Pancreas (tissue), 10 donors: ENCODE measurements around the gene PDZD2. TPM values are rescaled to one million over a fixed set of nuclear protein-coding genes. Genes with fewer than 3 reads are reported as not detected.
A peak's percentile ranks its signal among the peaks of the same experiment; 100 is the strongest.
"Not testable (repeated sequence)": the region's sequence is repeated elsewhere in the genome, so short reads cannot be mapped to it uniquely, and the experiment has no call there.

Experiments
- ATAC-seq, 4 donors: fragments of 200-7000 bp; cut with Tn5 transposase; one replicate each; pipeline versions ENCODE4 v1.8.0 to v1.9.1; 2020; ENCODE audit warnings: mild to moderate bottlenecking in 4 of 4, moderate library complexity in 4 of 4
- DNase-seq, 6 donors: peaks; one replicate each; pipeline ENCODE4 v3.0.0-alpha.2; 2020
- FAIRE-seq: peaks from 2 replicates; lab custom pipeline; 2012; peaks lifted over from hg19 to GRCh38; lab: Jason Lieb, UNC
- H3K27ac ChIP-seq, 4 donors: fragments of 200-600 bp; sonication (generic); 1 replicate in 3 of 4; 2 replicates in 1 of 4; pipeline versions ENCODE4 v1.5.0 to v1.8.0; 2020
- H3K27me3 ChIP-seq, 4 donors: fragments of 200-600 bp; one replicate each; pipeline ENCODE4 v1.8.0; 2021
- H3K36me3 ChIP-seq, 3 donors: fragments of 200-600 bp; sonication (generic) in 1 of 3; one replicate each; pipeline versions ENCODE4 v1.5.0 to v1.8.0; 2020 to 2021
- H3K4me1 ChIP-seq, 3 donors: fragments of 200-600 bp; one replicate each; pipeline ENCODE4 v1.8.0; 2021
- H3K4me3 ChIP-seq, 4 donors: fragments of 200-600 bp; sonication (generic) in 2 of 4; one replicate each; pipeline versions ENCODE4 v1.5.0 to v1.8.0; 2020 to 2021
- H3K9me3 ChIP-seq, 4 donors: fragments of 200-600 bp; one replicate each; pipeline ENCODE4 v1.8.0; 2021
- CTCF ChIP-seq, 4 donors: fragments of 200-600 bp; sonication (generic) in 3 of 4; IDR thresholded peaks; one replicate each; pipeline versions ENCODE4 v1.5.0 to v1.8.0; 2021; ENCODE audit warnings: antibody characterized with exemption in 4 of 4
- WGBS, 2 donors: extraction: QIAGEN DNeasy Blood & Tissue Kit; methylation state at CpG; one replicate each; pipeline ENCODE4 v1.1.7; 2013; 5-methylcytosine and 5-hydroxymethylcytosine counted together
- intact Hi-C, 3 donors: fragments of 100-400 bp; cut with DNase I; formaldehyde crosslinking; loops; one replicate each; pipeline versions ENCODE4 v1.11.1 to v1.14.2; 2022
- polyA plus RNA-seq, 2 donors: library from polyadenylated mRNA; stranded (reverse); fragments of 200-250 nt; gene quantifications; one replicate each; pipeline ENCODE4 v1.2.3, GENCODE V29; 2013
- total RNA-seq, 6 donors: library from RNA; stranded (reverse); fragmentation: NEBNext Ultra II Directional in 4 of 6; extraction: Animal tissue kit (Norgen Biotek cat#: 25700) in 4 of 6; gene quantifications; one replicate each; pipeline versions ENCODE4 v1.2.1 to v1.2.4, GENCODE V29; 2021 to 2023
- donor health status: healthy with polysubstance abuse.
- donor health status: DM: no; HTN: no; CAD: no; lungs with moderate emphysema.
- donor health status: DM: no; HTN: no; CAD: no.
- donor health status: control.
- donor health status: control.
- donor health status: Bipolar disorder and iron deficiency.
- donor health status: DM: yes; HTN: yes; CAD: no.
- donor health status: DM: no; HTN: no; CAD: no.
- donor health status: DM: no; HTN: no; CAD: no.
- donor health status: DM: yes; HTN: yes; CAD: no.

The PDZD2 gene
- total and polyA plus RNA-seq, 8 donors = 1.4 to 4.5 (median 3.3) TPM

- no peaks in the 10 kb centered on the region for H3K27me3 ChIP-seq
- H3K27ac ChIP-seq = no peak overlapping the region
- intact Hi-C loops = no loop called here
- no peaks in the 10 kb centered on the region for H3K4me1 ChIP-seq
- no peak overlapping the region for H3K4me3 ChIP-seq
- no peak for DNase-seq
- no peak for FAIRE-seq
- ATAC-seq = no peak
- 59 to 63% methylated on average over 1 of the region's 1 CpG for whole genome bisulfite sequencing, 2 donors
- no peaks in the 10 kb centered on the region for H3K9me3 ChIP-seq
- no peaks in the 10 kb centered on the region for H3K36me3 ChIP-seq
- no peak for TF ChIP-seq CTCF (IDR thresholded peaks at IDR 0.05)
Measured at GRCh38 chr5:31770998-31771397, 132.1 kb downstream of the PDZD2 start.

- no peak for ATAC-seq
- intact Hi-C loops = no loop called here
- H3K9me3 ChIP-seq = no peaks in the 10 kb centered on the region
- H3K27ac ChIP-seq = no peak overlapping the region
- no peak for DNase-seq
- H3K4me1 ChIP-seq = no peaks in the 10 kb centered on the region
- no peak overlapping the region for H3K4me3 ChIP-seq
- no peak for FAIRE-seq
- 76 to 92% methylated on average over 2 of the region's 2 CpGs for WGBS, 2 donors
- H3K27me3 ChIP-seq = no peaks in the 10 kb centered on the region
- H3K36me3 ChIP-seq = no peaks in the 10 kb centered on the region
- no peak for TF ChIP-seq CTCF (IDR thresholded peaks at IDR 0.05)
Measured at GRCh38 chr5:31771500-31771899, 132.6 kb downstream of the PDZD2 start.

- H3K36me3 ChIP-seq, intact Hi-C loops, H3K4me3 ChIP-seq, H3K27me3 ChIP-seq, ATAC-seq, H3K9me3 ChIP-seq, FAIRE-seq, H3K27ac ChIP-seq, DNase-seq, H3K4me1 ChIP-seq: not testable (repeated sequence)
- WGBS, 2 donors = 85 to 90% methylated on average over 6 of the region's 6 CpGs
Measured at GRCh38 chr5:31776294-31776693, 137.4 kb downstream of the PDZD2 start.

- ATAC-seq (no peak), DNase-seq (peak in 1 of 6 donors; percentile 51), FAIRE-seq (no peak)
- Histone ChIP-seq H3K36me3 (no peaks in the 10 kb centered on the region), H3K4me3 (no peak overlapping the region), H3K27me3 (no peaks in the 10 kb centered on the region), H3K9me3 (no peaks in the 10 kb centered on the region), H3K4me1 (no peaks in the 10 kb centered on the region), H3K27ac (no peak overlapping the region)
- intact Hi-C loops = no loop called here
- TF ChIP-seq CTCF (IDR thresholded peaks at IDR 0.05) = no peak
- WGBS, 2 donors = 84 to 91% methylated on average over 41 of the region's 41 CpGs
Measured at GRCh38 chr5:31776976-31777651, 138.2 kb downstream of the PDZD2 start.

GRCh38 chr5:31781772-31782171 is 142.8 kb downstream of the PDZD2 start:
- no peak for ATAC-seq
- no peaks in the 10 kb centered on the region for H3K4me1 ChIP-seq
- intact Hi-C loops = no loop called here
- TF ChIP-seq CTCF (IDR thresholded peaks at IDR 0.05) = no peak
- 60 to 65% methylated on average over 5 of the region's 5 CpGs for WGBS, 2 donors
- no peak overlapping the region for H3K4me3 ChIP-seq
- no peak overlapping the region for H3K27ac ChIP-seq
- H3K36me3 ChIP-seq = no peaks in the 10 kb centered on the region
- H3K27me3 ChIP-seq = no peaks in the 10 kb centered on the region
- no peak for DNase-seq
- FAIRE-seq = no peak
- no peaks in the 10 kb centered on the region for H3K9me3 ChIP-seq
